ENCODE data around the gene SLC23A3.

The SLC23A3 gene

GRCh38 chr2:219199470-219200211, 29.8 kb upstream of the SLC23A3 start:
- H3K27ac ChIP-seq, result no peak overlapping the region
- TF ChIP-seq CTCF (IDR thresholded peaks at IDR 0.05) (no peak), ZFX (IDR thresholded peaks at IDR 0.05; ENCODE audit: borderline replicate concordance) (no peak)

- no peak overlapping the region for H3K27ac ChIP-seq
- TF ChIP-seq CTCF (IDR thresholded peaks at IDR 0.05), result no peak
- no peak for TF ChIP-seq ZFX (IDR thresholded peaks at IDR 0.05; ENCODE audit: borderline replicate concordance)
Measured at GRCh38 chr2:219198974-219199373, 29.1 kb upstream of the SLC23A3 start.

GRCh38 chr2:219197388-219197787, 27.6 kb upstream of the SLC23A3 start:
- TF ChIP-seq CTCF (IDR thresholded peaks at IDR 0.05) (no peak), ZFX (IDR thresholded peaks at IDR 0.05; ENCODE audit: borderline replicate concordance) (no peak)
- no peak overlapping the region for H3K27ac ChIP-seq

GRCh38 chr2:219186754-219187456, 17.1 kb upstream of the SLC23A3 start:
- TF ChIP-seq CTCF (IDR thresholded peaks at IDR 0.05), result no peak
- TF ChIP-seq ZFX (IDR thresholded peaks at IDR 0.05; ENCODE audit: borderline replicate concordance), result no peak
- H3K27ac ChIP-seq, result no peak overlapping the region

- TF ChIP-seq ZFX (IDR thresholded peaks at IDR 0.05; ENCODE audit: borderline replicate concordance), result no peak
- TF ChIP-seq CTCF (IDR thresholded peaks at IDR 0.05), result no peak
- no peak overlapping the region for H3K27ac ChIP-seq
Measured at GRCh38 chr2:219184121-219184520, 14.3 kb upstream of the SLC23A3 start.

GRCh38 chr2:219183151-219183772, 13.4 kb upstream of the SLC23A3 start:
- H3K27ac ChIP-seq, result no peak overlapping the region

More at GRCh38 chr2:219183151-219183772, 13.4 kb upstream of the SLC23A3 start:
- no peak for TF ChIP-seq CTCF (IDR thresholded peaks at IDR 0.05)
- TF ChIP-seq ZFX (IDR thresholded peaks at IDR 0.05; ENCODE audit: borderline replicate concordance), result no peak
